Esophagus squamous epithelium (tissue), 4 donors: ENCODE measurements around the gene DLGAP4.

Experiments used
- POLR2A ChIP-seq, 4 donors: fragments of 450-650 bp; IDR thresholded peaks; one replicate each; pipeline ENCODE4 v1.6.1; 2017; ENCODE audit warnings: antibody characterized with exemption in 4 of 4, mild to moderate bottlenecking in 4 of 4, moderate library complexity in 3 of 4
- TF ChIP-seq, protein P1 (sequence below), 6 experiments: fragments of 450-650 bp in 4 of 6; fragments of 200-600 bp in 2 of 6; sonication (generic) in 2 of 6; IDR thresholded peaks; one replicate each; pipeline ENCODE4 v1.5.1; 2016 to 2019; ENCODE audit warnings: antibody characterized with exemption in 6 of 6, mild to moderate bottlenecking in 4 of 6, moderate library complexity in 4 of 6

DNA sequence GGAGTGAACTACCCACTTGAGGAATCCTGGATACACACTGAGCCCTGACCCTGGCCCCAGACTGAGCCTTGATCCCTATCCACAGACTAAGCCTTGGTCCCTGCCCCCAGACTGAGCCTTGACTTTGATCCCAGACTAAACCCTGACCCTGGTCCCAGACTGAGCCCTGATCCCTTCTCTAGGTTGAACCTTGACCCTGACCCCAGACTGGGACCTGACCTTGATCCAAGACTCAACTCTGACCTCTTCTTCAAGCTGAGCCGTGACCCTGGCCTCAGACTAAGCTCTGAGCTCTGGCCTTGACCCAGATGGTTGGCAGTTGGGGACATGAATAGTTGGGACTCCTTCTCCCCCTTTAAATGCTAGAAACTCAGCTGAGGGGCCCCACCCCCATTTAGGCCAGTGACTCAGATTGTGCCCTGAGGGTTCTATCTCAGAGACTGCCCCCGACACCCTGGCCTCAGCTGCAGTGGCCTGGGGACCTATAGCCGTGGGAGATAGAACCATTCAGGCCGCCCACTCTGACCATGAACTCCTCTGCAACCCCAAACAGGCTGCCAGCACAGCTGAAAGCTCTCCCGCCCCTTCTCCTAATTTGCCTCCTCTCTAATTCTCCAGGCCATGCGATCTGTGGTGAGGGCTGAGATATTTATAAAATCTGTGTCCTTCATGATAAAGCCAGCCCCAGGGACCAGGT is 84.7 kb downstream of the DLGAP4 start:
- TF ChIP-seq, protein P1, sequence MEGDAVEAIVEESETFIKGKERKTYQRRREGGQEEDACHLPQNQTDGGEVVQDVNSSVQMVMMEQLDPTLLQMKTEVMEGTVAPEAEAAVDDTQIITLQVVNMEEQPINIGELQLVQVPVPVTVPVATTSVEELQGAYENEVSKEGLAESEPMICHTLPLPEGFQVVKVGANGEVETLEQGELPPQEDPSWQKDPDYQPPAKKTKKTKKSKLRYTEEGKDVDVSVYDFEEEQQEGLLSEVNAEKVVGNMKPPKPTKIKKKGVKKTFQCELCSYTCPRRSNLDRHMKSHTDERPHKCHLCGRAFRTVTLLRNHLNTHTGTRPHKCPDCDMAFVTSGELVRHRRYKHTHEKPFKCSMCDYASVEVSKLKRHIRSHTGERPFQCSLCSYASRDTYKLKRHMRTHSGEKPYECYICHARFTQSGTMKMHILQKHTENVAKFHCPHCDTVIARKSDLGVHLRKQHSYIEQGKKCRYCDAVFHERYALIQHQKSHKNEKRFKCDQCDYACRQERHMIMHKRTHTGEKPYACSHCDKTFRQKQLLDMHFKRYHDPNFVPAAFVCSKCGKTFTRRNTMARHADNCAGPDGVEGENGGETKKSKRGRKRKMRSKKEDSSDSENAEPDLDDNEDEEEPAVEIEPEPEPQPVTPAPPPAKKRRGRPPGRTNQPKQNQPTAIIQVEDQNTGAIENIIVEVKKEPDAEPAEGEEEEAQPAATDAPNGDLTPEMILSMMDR (IDR thresholded peaks at IDR 0.05): no peak
- no peak for TF ChIP-seq POLR2A (IDR thresholded peaks at IDR 0.05)
